8988T (cell line): ENCODE measurements around the gene EXOC4.

Source experiments
- DNase-seq: peaks from one replicate; pipeline ENCODE4 v3.0.0; 2011

The EXOC4 gene

GRCh38 chr7:133911724-133912123 lies 658.8 kb downstream of the EXOC4 start:
- no peak for DNase-seq

DNA sequence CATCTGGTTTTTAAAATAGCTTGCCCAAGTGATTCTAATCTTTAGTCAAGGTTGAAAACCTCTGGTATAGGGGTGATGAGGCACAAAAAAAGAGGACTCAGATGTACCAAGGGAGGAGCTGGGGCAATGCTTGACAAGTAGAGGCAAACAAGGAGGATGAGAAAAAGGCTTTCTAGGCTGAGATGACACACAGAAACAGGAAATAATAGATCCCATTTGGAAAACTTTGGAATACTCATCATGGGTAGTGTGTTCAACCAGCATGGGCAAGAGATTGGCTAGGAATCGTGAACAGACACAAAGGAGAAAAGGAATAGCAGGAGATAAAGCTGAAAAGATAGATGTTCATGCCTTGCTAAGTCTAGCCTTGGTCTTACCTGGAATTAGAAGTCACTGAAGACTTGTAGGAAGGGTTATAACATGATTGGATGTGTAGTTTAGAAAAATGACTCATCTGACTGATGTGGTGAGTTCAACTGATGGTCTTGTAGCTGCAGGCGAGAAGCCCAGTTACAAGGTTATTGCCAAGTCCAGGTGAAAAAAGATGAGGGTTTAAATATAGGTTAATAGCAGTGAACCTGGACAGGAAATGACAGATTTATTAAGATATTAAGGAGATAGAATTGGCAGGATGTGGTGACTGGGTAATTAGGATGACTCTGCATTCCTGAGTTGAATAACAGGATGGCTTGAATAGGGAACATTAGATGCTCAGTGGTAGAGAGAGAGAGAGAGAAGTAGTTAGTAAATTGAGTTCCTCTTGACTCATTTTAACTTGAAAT lies 660.2 kb downstream of the EXOC4 start:
- DNase-seq = no peak

DNA sequence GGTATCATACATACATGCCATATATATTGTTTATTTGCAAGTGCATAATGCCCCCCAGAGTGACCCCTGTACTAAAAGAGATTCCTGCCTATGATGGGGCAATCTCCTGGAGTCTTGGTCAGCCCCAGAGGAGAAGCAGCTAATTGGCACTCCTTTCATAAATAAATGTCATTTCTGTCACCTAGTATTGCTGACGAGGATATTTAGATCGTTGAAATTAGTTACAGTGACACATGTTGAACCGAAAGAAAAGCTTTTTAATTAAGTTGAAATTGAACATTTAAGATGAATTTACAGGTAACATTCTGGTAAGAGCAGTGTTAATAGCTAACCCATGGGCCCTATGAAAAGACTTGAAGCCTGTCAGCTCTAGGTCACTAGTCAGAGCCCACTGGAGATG lies 663.7 kb downstream of the EXOC4 start:
- no peak for DNase-seq

- DNase-seq = no peak
Observed at GRCh38 chr7:133919810-133920209, 666.9 kb downstream of the EXOC4 start.

DNA sequence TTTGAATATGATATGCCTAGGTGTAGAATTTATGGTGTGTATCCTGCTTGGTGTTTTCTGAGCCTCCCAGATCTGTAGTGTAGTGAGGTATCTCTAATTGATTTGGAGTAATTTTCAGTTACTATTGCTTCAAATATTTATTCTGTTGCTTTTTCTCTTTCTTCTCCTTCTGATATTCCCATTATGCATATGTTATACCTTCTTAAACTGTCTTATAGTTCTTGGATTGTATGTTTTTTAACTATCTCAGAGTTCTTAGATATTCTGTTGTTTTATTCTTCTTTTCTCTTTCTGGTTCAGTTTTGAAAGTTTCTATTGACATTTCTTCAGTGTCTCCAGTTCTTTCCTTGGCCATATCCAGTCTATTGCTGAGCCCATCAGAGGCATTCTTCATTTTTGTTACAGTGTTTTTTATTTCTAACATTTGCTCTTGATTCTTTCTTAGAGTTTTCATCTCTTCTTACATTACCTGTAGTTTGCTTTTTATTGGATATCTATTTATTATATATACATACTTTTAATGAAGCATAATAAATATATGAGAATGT lies 668.8 kb downstream of the EXOC4 start:
- DNase-seq = no peak

- no peak for DNase-seq
Observed at GRCh38 chr7:133923974-133924373, 671.1 kb downstream of the EXOC4 start.

DNA sequence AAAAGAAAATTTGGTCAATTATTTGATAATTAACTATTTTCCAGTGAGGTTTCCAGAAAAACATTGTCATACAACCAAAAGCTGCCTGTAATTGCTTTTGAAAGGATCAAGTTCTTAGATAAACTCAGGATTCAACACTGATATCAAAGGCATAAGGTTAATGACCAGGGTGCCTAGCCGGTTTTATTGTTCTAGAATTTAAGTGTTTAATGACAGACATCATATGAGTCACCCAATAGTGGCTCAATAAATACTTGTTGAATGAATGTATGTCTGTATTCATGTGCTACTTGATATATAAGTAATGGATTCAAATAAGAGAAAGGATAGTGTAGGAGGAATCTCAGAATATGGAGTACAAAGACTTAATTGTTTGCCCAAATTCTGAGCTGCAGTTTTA lies 678.2 kb downstream of the EXOC4 start:
- DNase-seq = no peak

DNA sequence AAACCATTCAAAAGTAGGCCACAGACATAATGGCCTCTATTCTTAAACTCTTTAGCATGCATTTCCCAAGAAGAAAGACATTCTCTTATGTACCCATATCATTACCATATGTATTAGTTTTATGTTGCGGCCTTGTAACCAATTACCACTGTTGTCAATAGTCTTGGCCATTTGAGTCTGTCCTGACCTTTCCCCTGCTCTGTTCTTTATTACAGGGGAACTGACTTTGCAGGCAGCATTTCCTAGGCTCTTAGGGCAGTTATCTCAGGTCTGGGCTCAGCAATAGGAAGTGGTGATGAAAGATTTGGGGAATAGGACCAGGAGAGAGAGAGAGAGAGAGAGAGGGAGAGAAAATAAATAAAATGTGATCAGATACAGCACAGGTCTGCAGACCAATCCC lies 679.7 kb downstream of the EXOC4 start:
- no peak for DNase-seq

DNA sequence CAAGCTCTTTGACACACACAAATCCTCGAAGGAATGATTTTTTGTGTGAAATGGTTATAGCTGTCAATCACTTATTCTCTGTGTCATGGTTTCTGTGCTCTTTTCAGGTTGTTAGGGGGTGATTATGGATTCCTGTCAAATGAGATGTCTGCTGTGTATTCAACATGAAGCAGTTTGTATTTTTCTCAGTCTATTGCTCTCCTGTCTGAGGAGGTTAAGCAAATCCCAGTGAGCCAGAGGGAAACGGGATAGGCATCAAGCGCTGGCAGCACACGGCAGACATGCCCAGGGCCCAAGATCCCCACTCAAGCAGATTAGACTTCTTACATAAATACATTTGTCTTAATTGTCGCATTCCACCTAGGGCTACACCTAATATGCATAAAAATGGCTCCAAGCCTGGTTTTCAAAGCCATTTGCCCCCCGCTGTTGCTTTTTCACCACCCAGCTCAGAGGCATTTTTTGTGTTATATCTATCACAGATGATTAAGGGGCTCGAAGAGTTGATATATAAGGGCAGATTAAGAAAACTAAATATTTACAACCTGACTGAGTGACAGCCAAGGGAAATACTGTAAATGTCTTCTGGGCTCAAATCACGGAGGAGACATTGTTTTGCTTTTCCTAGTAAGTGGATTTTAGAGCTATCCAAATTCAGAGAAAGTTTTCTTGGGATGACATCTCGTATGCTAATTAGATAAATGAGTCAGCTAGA lies 681.5 kb downstream of the EXOC4 start:
- DNase-seq = no peak

DNA sequence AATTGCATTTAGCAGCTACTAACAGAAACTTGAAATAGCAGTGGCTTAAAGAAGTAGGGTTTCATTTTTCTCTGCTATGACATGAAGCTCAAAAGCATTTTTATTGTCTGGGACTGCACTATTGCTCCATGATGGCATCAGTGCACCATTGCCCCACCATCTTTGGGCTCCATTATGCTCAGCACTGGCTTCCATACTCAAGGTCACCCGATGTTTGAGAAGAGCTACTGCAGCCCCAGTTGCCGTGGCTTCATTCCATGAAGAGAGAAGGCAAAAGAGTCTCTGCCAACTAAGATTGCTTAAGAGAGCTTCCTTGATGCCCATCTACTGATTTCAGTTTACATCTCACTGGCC lies 682.1 kb downstream of the EXOC4 start:
- no peak for DNase-seq

- DNase-seq = no peak
Observed at GRCh38 chr7:133936074-133936473, 683.2 kb downstream of the EXOC4 start.

DNA sequence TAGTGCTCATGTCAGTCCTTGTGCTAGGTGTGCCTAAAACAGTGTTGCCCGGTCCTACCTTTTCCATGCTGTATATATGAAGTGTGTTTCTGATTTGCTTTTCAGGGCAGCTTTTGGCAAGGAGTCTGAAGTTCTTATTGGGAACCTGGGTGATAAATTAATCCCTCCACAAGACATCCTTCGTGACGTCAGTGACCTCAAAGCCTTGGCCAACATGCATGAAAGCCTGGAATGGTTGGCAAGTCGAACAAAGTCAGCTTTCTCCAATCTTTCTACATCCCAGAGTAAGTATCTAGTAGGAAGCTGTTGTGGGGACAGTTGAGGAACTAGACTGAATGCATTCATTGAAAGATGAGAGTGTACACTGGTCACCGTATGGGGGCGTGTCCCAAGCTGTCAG lies 684.9 kb downstream of the EXOC4 start:
- no peak for DNase-seq

GRCh38 chr7:133940368-133940767 lies 687.5 kb downstream of the EXOC4 start:
- DNase-seq = no peak

DNA sequence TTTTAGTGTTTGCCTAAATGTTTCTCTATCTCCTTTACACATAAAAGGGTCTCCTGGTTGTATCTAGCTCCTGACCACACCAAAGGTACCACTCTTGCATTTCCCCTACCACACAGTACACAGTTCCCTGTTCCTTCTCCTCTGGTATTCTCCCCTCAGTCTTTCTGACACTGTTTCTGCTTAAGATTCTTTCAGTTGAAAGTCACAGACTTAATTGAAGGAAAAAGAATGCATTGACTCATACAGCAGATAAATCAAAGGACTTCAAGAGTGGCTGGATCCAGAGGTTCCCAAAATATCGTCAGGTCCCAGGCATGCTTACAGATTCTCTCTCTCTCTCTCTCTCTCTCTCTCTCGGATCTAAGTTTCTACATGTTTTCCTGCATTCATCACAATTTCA lies 688.6 kb downstream of the EXOC4 start:
- no peak for DNase-seq

DNA sequence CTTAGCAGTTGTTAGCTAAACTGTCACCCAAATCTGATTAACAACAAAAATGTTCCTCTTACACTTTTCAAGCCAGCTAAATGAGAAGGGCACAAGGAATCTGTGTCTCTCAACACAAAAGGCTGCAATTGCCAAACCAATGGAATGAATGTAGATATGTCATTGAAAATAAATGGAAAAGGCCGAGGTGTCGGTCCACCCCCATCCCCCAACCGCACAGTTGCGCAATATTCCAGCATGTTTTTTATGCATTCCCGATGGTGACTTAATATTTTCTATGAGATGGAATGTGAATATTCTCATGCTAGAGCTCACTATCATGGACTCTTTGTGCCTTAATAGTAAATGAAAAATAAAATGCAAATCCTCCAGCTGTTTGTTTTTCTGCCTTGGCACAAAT lies 692.6 kb downstream of the EXOC4 start:
- DNase-seq = no peak

DNA sequence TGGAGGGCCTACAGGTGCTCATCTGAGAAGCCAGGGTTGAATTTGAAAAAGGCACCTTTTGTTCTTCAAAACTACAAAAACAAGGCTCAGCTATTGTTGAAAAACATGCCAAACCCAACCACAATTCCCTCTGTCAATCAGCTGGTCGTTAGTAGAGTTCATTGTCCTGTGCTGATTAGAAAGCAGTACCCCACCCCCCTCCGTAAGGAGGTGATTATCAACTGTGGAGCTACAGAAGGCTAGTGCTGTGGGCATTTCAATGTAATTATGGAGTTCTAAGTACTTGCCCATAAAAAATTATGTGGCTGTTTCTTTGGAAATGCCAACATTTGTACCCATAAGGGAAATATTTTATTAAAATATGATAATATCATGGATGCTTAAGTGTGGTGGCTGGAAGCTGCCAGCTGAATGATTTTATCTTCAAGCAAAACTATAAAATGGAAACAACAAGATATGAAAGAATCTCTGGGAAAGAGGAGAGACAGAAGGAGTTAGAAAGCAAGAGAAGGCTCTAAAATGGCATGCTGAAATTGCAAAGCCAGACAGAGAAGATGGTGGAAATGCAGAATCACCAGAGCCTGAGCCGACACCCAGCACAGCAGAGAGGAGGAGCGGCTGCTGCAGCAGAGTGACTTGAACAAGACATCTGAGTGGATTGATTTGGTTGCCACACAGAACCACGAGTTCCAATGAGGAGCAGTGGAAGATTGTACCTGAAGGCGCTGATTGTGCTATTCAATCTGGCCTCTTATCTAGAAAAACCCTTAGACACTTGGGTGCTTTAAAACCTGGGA lies 694.8 kb downstream of the EXOC4 start:
- no peak for DNase-seq

DNA sequence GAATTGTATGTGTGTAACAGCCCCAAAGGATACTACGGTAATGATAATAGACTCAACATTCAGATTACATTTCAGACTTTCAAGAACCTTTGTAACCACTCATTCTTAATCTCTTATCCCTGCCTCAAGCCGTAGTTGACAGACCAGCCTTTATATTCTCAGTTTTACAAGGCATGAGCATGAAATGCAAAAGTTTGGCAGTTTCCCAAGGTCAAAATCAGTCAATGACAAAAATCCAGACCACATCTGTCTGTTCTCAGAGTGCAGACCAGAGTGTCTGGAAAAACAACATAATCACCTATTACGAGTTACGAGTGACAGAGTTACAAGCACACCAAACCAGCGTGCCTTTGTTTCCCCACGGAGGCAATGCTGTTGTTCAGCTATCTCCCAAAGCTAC lies 695.7 kb downstream of the EXOC4 start:
- DNase-seq = no peak

DNA sequence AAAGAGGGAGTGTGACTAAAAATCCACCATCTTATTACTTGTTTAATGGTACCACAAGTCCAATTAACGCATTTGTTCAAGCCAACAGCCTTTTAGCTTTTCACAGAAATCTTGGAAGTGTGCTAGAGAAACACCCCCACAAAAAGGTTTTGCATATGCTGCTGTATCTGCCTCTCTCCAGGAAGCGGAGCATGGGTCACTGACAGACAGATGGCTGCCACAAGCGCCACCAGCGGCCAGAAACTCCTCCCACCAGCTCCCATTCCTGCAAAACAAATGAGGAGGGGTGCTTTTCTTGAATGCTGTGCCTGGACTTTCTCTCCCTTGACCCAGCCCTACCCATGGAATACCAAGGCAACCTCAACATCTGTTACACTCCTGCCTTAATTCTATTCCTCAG lies 698.0 kb downstream of the EXOC4 start:
- no peak for DNase-seq

- no peak for DNase-seq
Observed at GRCh38 chr7:133955208-133955607, 702.3 kb downstream of the EXOC4 start.

DNA sequence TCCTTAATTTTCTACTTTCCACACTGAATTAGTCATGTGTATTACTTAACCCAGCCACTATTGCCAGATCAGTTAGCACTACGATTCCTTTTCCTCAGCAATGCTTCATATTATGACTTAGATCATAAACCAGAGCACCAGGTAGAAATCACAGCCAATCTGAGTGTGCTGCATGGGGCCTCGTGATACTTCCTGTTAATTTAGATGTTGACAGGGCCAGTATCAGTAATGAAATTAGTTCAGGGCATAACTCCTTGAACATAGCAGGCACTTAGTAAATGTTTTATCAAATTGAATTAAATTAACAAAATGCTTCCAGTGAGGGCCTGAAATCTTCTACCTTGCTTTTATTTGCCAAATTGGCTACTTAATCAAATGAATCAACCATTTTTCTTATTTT lies 705.0 kb downstream of the EXOC4 start:
- DNase-seq = no peak

GRCh38 chr7:133958822-133959221 lies 705.9 kb downstream of the EXOC4 start:
- DNase-seq = no peak

DNA sequence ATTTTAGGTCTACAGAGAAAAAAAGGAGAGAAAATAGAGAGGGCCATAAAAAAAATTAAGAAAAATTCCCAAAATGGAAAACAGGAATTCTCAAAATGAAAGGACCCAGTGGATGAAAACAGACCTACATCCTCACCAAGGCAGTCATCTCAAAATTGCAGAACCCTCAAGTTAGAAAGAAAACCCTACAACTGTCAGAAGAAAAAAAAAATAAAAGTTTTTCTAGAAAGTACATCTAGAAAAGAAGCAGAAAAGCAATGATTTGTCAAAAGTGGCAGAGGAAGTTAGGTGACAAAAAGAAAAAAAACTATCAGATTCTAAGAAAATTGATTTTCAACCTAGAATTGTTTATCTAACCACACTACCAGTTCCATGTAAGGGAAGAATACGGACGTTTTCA lies 706.6 kb downstream of the EXOC4 start:
- no peak for DNase-seq

GRCh38 chr7:133961724-133962123 lies 708.8 kb downstream of the EXOC4 start:
- DNase-seq = no peak

- DNase-seq = no peak
Observed at GRCh38 chr7:133962646-133963045, 709.8 kb downstream of the EXOC4 start.
